Loucy (cell line): Measurements from ENCODE around the gene ACOT11.

Source experiments
- H2AFZ ChIP-seq: fragments of 200-600 bp; sonication (generic); 2 replicates; pipeline ENCODE4 v1.6.0; 2016; ENCODE audit warnings: antibody characterized with exemption, mild to moderate bottlenecking, low read length, moderate library complexity
- H3F3A ChIP-seq: fragments of 200-600 bp; 2 replicates; pipeline ENCODE4 v1.6.0; 2016; ENCODE audit warnings: antibody characterized with exemption, low read depth, mild to moderate bottlenecking
- H3K27me3 ChIP-seq: fragments of 200-600 bp; sonication (generic); 2 replicates; pipeline ENCODE4 v1.6.1; 2014; ENCODE audit warnings: low read length, mild to moderate bottlenecking; ENCODE audit not compliant: insufficient read depth, poor library complexity, severe bottlenecking
- H3K36me3 ChIP-seq: fragments of 200-600 bp; sonication (generic); 2 replicates; pipeline ENCODE4 v1.6.1; 2016; ENCODE audit warnings: low read length; ENCODE audit not compliant: insufficient read depth
- H3K4me1 ChIP-seq: fragments of 200-600 bp; sonication (generic); 2 replicates; pipeline ENCODE4 v1.5.1; 2014; ENCODE audit warnings: low read length, mild to moderate bottlenecking; ENCODE audit not compliant: insufficient read depth, poor library complexity, severe bottlenecking
- H3K4me2 ChIP-seq: fragments of 200-600 bp; sonication (generic); 2 replicates; pipeline ENCODE4 v1.6.0; 2014; ENCODE audit warnings: antibody characterized with exemption, low read length, low read depth, mild to moderate bottlenecking; ENCODE audit not compliant: poor library complexity, severe bottlenecking
- H3K4me3 ChIP-seq: fragments of 200-600 bp; sonication (generic); 2 replicates; pipeline ENCODE4 v1.5.1; 2014; ENCODE audit warnings: low read length, mild to moderate bottlenecking, mixed read lengths; ENCODE audit not compliant: poor library complexity, severe bottlenecking
- H3K79me2 ChIP-seq: fragments of 200-600 bp; sonication (generic); 2 replicates; pipeline ENCODE4 v1.6.1; 2014; ENCODE audit warnings: low read length; ENCODE audit not compliant: insufficient read depth
- H3K9ac ChIP-seq: fragments of 200-600 bp; sonication (generic); 2 replicates; pipeline ENCODE4 v1.6.0; 2014; ENCODE audit warnings: mild to moderate bottlenecking, low read depth, low read length, moderate library complexity; ENCODE audit not compliant: poor library complexity, severe bottlenecking
- H3K9me2 ChIP-seq: fragments of 200-600 bp; sonication (generic); replicated peaks from 2 replicates; pipeline ENCODE4 v1.6.1; 2016; ENCODE audit warnings: low read depth, low read length, mixed read lengths
- H3K9me3 ChIP-seq: fragments of 200-600 bp; sonication (generic); 2 replicates; pipeline ENCODE4 v1.6.1; 2014; ENCODE audit warnings: mild to moderate bottlenecking, antibody characterized with exemption, low read length, low read depth; ENCODE audit not compliant: insufficient read depth
- H4K20me1 ChIP-seq: fragments of 200-600 bp; sonication (generic); 2 replicates; pipeline ENCODE4 v1.6.0; 2014; ENCODE audit warnings: antibody characterized with exemption, low read length, mild to moderate bottlenecking; ENCODE audit not compliant: insufficient read depth, poor library complexity, severe bottlenecking
- CTCF ChIP-seq: fragments of 200-600 bp; sonication (generic); conservative IDR thresholded peaks from 2 replicates; pipeline ENCODE4 v1.5.1; 2014; ENCODE audit warnings: mild to moderate bottlenecking, antibody characterized with exemption, low read length
- EZH2phosphoT487 ChIP-seq: fragments of 200-600 bp; IDR thresholded peaks from 2 replicates; pipeline ENCODE4 v1.6.1; 2018; ENCODE audit warnings: antibody characterized with exemption, mild to moderate bottlenecking, moderate library complexity, borderline replicate concordance

The ACOT11 gene

GRCh38 chr1:54588377-54588776 lies 40.3 kb downstream of the ACOT11 start:
- Histone ChIP-seq H3K9ac (peak overlapping the region; percentile 51), H3K9me3 (no peaks in the 10 kb centered on the region), H3K36me3 (no peaks in the 10 kb centered on the region), H4K20me1 (no peaks in the 10 kb centered on the region), H3K4me1 (peaks cover 18% of the 10 kb centered on the region), H3K9me2 (no peaks in the 10 kb centered on the region), H3K79me2 (no peaks in the 10 kb centered on the region), H3K4me2 (peak overlapping the region; percentile 48), H3K4me3 (peak overlapping the region; percentile 38), H3F3A (no peaks in the 10 kb centered on the region), H2AFZ (peak overlapping the region; percentile 91), H3K27me3 (no peaks in the 10 kb centered on the region)
- TF ChIP-seq CTCF (no peak), EZH2phosphoT487 (no peak)

DNA sequence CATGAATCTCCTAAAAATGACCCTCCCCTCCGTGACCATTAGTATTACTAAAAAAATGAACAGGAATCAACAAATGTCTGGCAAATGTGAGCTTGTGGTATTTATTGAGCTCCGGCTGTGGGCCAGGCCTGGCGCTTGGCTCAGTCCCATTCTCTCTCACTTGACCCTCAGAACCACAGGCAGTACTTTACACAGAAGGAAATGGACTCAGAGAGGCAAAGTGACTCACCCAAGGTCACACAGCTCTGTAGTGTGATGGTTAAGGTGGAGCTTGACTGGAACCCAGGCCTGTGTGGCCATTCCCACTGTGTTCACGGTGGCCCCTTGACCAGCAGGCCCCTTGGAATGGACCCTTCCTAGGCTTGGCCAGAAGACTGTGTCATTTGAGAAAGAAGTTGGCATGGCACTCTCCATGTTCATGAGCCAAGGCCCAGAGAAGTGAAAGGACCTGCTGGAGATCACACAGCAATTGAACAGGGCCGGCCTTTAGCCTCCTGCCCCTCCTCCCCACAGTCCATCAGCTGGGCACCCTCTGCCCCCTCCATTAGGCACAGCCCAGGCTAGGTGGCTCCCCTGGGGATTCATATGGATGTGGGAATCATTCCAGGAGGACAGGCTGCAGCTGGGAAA lies 43.2 kb downstream of the ACOT11 start:
- Histone ChIP-seq H4K20me1 (no peaks in the 10 kb centered on the region), H3K4me1 (peaks cover 20% of the 10 kb centered on the region), H3K27me3 (no peaks in the 10 kb centered on the region), H3K9ac (no peak overlapping the region), H3K9me3 (no peaks in the 10 kb centered on the region), H3K79me2 (no peaks in the 10 kb centered on the region), H3K9me2 (no peaks in the 10 kb centered on the region), H2AFZ (no peak overlapping the region), H3K4me3 (no peak overlapping the region), H3K36me3 (no peaks in the 10 kb centered on the region), H3F3A (no peaks in the 10 kb centered on the region), H3K4me2 (no peak overlapping the region)
- TF ChIP-seq CTCF (no peak), EZH2phosphoT487 (no peak)

GRCh38 chr1:54593571-54594160 lies 45.6 kb downstream of the ACOT11 start:
- Histone ChIP-seq H3K27me3 (no peaks in the 10 kb centered on the region), H3K9me2 (no peaks in the 10 kb centered on the region), H3K9ac (no peak overlapping the region), H3K9me3 (no peaks in the 10 kb centered on the region), H3K4me1 (peaks cover 19% of the 10 kb centered on the region), H3K79me2 (no peaks in the 10 kb centered on the region), H2AFZ (no peak overlapping the region), H3F3A (no peaks in the 10 kb centered on the region), H3K4me3 (no peak overlapping the region), H3K36me3 (no peaks in the 10 kb centered on the region), H4K20me1 (no peaks in the 10 kb centered on the region), H3K4me2 (no peak overlapping the region)
- no peak for TF ChIP-seq EZH2phosphoT487
- TF ChIP-seq CTCF = no peak
